Lung (tissue), 12 donors: ENCODE measurements around the gene POLE. TPM values are rescaled to one million over a fixed set of nuclear protein-coding genes. Genes with fewer than 3 reads are reported as not detected.

Experiments used
- ATAC-seq: fragments of 200-7000 bp; cut with Tn5 transposase; one replicate; pipeline ENCODE4 v1.9.1; 2020; ENCODE audit warnings: moderate number of reproducible peaks; ENCODE audit not compliant: insufficient read depth, low FRiP score
- DNase-seq, 3 donors: peaks; one replicate each; pipeline ENCODE4 v3.0.0-alpha.2; 2013 to 2017
- H3K27ac ChIP-seq, 2 donors: one replicate each; pipeline ENCODE4 v1.5.1; 2013; ENCODE audit warnings: mild to moderate bottlenecking in 2 of 2, moderate library complexity in 2 of 2, control low read depth in 1 of 2, inconsistent platforms in 1 of 2, low read depth in 1 of 2, low read length in 1 of 2
- H3K27me3 ChIP-seq, 3 donors: one replicate each; pipeline ENCODE4 v1.5.1; 2013; ENCODE audit warnings: low read length in 2 of 3; ENCODE audit not compliant: control insufficient read depth in 3 of 3, insufficient read depth in 3 of 3
- H3K36me3 ChIP-seq, 4 donors: one replicate each; pipeline ENCODE4 v1.5.1; 2013; ENCODE audit warnings: low read length in 4 of 4, mild to moderate bottlenecking in 1 of 4, moderate library complexity in 1 of 4; ENCODE audit not compliant: control insufficient read depth in 4 of 4, insufficient read depth in 4 of 4
- H3K4me1 ChIP-seq, 5 donors: one replicate each; pipeline ENCODE4 v1.5.1; 2013; ENCODE audit warnings: low read length in 5 of 5, mild to moderate bottlenecking in 2 of 5, moderate library complexity in 1 of 5; ENCODE audit not compliant: control insufficient read depth in 5 of 5, insufficient read depth in 5 of 5
- H3K4me3 ChIP-seq: one replicate; pipeline ENCODE4 v1.5.1; 2013; ENCODE audit warnings: mild to moderate bottlenecking, control low read depth, moderate library complexity
- H3K9ac ChIP-seq, 2 donors: one replicate each; pipeline ENCODE4 v1.5.1; 2013; ENCODE audit warnings: low read length in 2 of 2, control low read depth in 1 of 2; ENCODE audit not compliant: insufficient read depth in 1 of 2
- H3K9me3 ChIP-seq, 4 donors: one replicate each; pipeline ENCODE4 v1.5.1; 2013; ENCODE audit warnings: low read length in 3 of 4, mild to moderate bottlenecking in 1 of 4, moderate library complexity in 1 of 4; ENCODE audit not compliant: control insufficient read depth in 4 of 4, insufficient read depth in 3 of 4
- CTCF ChIP-seq: IDR thresholded peaks from 2 replicates; pipeline ENCODE4 v1.5.1; 2012; ENCODE audit warnings: mild to moderate bottlenecking; ENCODE audit errors: control extremely low read depth, extremely low read depth
- WGBS, 2 donors: extraction: QIAGEN DNeasy Blood & Tissue Kit; methylation state at CpG; one replicate each; pipeline ENCODE4 v1.1.7; 2013; 5-methylcytosine and 5-hydroxymethylcytosine counted together
- polyA plus RNA-seq, 2 donors: library from polyadenylated mRNA; stranded (reverse); fragments of 200-250 nt; gene quantifications; one replicate each; pipeline ENCODE4 v1.2.1, GENCODE V29; 2013
- total RNA-seq, 2 donors: library from RNA; depleted of rRNA in 1 of 2; stranded (reverse); fragments of >200 nt in 1 of 2; gene quantifications; one replicate each; pipeline ENCODE4 v1.2.1, GENCODE V29; 2014 to 2021
- donor health status: control.
- donor health status: control.
- donor health status: Bipolar disorder and iron deficiency.
- donor health status: healthy.
- donor health status: DM: yes; HTN: yes; CAD: no.

POLE gene
- total and polyA plus RNA-seq, 4 donors = 9.3 to 49.9 (median 25.3) TPM

- no peaks in the 10 kb centered on the region for H3K27me3 ChIP-seq
- TF ChIP-seq CTCF = no peak
- peaks cover 5 to 26% (median 19%) of the 10 kb centered on the region in 4 donors for H3K36me3 ChIP-seq
- no peaks in the 10 kb centered on the region for H3K9me3 ChIP-seq
- no peak for ATAC-seq
- no peak for DNase-seq
- WGBS, 2 donors = 83 to 87% methylated on average over 9 of the region's 9 CpGs
- H3K4me3 ChIP-seq = no peak overlapping the region
- H3K27ac ChIP-seq = no peak overlapping the region
- H3K4me1 ChIP-seq = no peaks in the 10 kb centered on the region
- no peak overlapping the region for H3K9ac ChIP-seq
Measured at GRCh38 chr12:132651444-132652100, 35.6 kb downstream of the POLE start.

- no peak for DNase-seq
- Histone ChIP-seq H3K4me1 (no peaks in the 10 kb centered on the region), H3K9me3 (no peaks in the 10 kb centered on the region), H3K27ac (no peak overlapping the region), H3K9ac (no peak overlapping the region), H3K27me3 (no peaks in the 10 kb centered on the region), H3K4me3 (no peak overlapping the region), H3K36me3 (peaks cover 5 to 24% (median 14%) of the 10 kb centered on the region in 4 donors)
- no peak for ATAC-seq
- TF ChIP-seq CTCF = no peak
- 95 to 96% methylated on average over 27 of the region's 27 CpGs for WGBS, 2 donors
Measured at GRCh38 chr12:132649226-132649945, 37.8 kb downstream of the POLE start.

GRCh38 chr12:132648616-132649225 is 38.4 kb downstream of the POLE start:
- H3K36me3 ChIP-seq = peaks cover 5 to 25% (median 16%) of the 10 kb centered on the region in 4 donors

More at GRCh38 chr12:132648616-132649225, 38.4 kb downstream of the POLE start:
- no peak for DNase-seq
- H3K9me3 ChIP-seq = no peaks in the 10 kb centered on the region
- H3K9ac ChIP-seq = no peak overlapping the region
- ATAC-seq = no peak
- H3K4me3 ChIP-seq = no peak overlapping the region
- WGBS, 2 donors = 96% methylated on average over 24 of the region's 24 CpGs
- no peak for TF ChIP-seq CTCF
- H3K27me3 ChIP-seq = no peaks in the 10 kb centered on the region
- H3K4me1 ChIP-seq = no peaks in the 10 kb centered on the region
- no peak overlapping the region for H3K27ac ChIP-seq
